ENCODE measurements around the gene TGIF2LX.
"Not testable (repeated sequence)": the region's sequence is repeated elsewhere in the genome, so short reads cannot be mapped to it uniquely, and the experiment has no call there.

The TGIF2LX gene

GRCh38 chrX:89921665-89922064, at the start of gene TGIF2LX:
TSS of gene TGIF2LX (plus strand) at chrX:89921908. CDS start at chrX:89922086, 178 bp downstream.
- DNase-seq = peak; percentile 23

GRCh38 chrX:89922338-89922934, 728 bp downstream of the TGIF2LX start:
- DNase-seq = peak; percentile 36

DNA sequence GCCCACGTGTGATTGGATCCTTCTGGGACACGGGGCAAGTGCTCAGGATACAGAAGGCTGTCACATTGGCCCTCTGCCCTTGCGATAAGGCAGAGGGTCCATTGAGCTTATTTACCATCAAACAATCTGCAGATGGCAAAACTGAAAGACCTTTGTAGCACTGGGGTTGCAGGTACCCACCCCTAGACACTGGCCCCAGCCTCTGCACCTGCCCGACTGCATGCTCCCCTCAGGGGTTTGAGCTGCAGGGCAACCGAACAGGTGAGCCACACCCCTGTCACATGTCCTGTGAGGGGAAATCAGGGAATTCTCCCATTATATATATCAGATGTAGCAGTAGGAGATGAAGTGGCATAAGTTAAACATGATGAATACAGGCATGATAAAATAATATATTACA, 21.4 kb downstream of the TGIF2LX start:
- DNase-seq = not testable (repeated sequence)

- DNase-seq = not testable (repeated sequence)
Measured at GRCh38 chrX:89965588-89965987, 43.9 kb downstream of the TGIF2LX start.
